Activated CD8-positive, alpha-beta T cell treated with anti-CD3 and anti-CD28 coated beads for 36 hours (primary cell): ENCODE measurements around the gene CCDC192. TPM values are rescaled to one million over a fixed set of nuclear protein-coding genes. Genes with fewer than 3 reads are reported as not detected.

ENCODE experiments used
- ATAC-seq: fragments of 200-7000 bp; cut with Tn5 transposase; one replicate; pipeline ENCODE4 v1.10.0; 2021; ENCODE audit warnings: mild to moderate bottlenecking, moderate library complexity
- CTCF ChIA-PET: fragments of 350-600 bp; sonication (Branson Sonifier 250); formaldehyde crosslinking; loops from one replicate; lab custom pipeline; 2021; ENCODE audit warnings: antibody characterized with exemption; lab: Charles Lee
- POLR2A ChIA-PET: fragments of 350-600 bp; sonication (Branson Sonifier 250); formaldehyde crosslinking; loops from one replicate; lab custom pipeline; 2021; ENCODE audit warnings: antibody characterized with exemption; lab: Charles Lee
- DNase-seq: peaks from one replicate; pipeline ENCODE4 v3.0.0-alpha.2; 2020
- H3K27ac Mint-ChIP-seq: one replicate; pipeline ENCODE4 v1.8.0; 2021; ENCODE audit warnings: mild to moderate bottlenecking, mixed read lengths
- H3K27me3 Mint-ChIP-seq: one replicate; pipeline ENCODE4 v1.8.0; 2021; ENCODE audit warnings: mixed read lengths
- H3K36me3 Mint-ChIP-seq: one replicate; pipeline ENCODE4 v1.8.0; 2021; ENCODE audit warnings: low read depth, mixed read lengths
- H3K4me1 Mint-ChIP-seq: one replicate; pipeline ENCODE4 v1.8.0; 2021; ENCODE audit warnings: low read depth, mixed read lengths
- H3K4me3 Mint-ChIP-seq: one replicate; pipeline ENCODE4 v1.8.0; 2021; ENCODE audit warnings: mild to moderate bottlenecking, moderate library complexity, mixed read lengths
- H3K9me3 Mint-ChIP-seq: one replicate; pipeline ENCODE4 v1.8.0; 2021; ENCODE audit warnings: mixed read lengths
- CTCF ChIP-seq: fragments of 200-600 bp; IDR thresholded peaks from one replicate; pipeline ENCODE4 v1.8.0; 2022; ENCODE audit warnings: antibody characterized with exemption, mild to moderate bottlenecking
- intact Hi-C: fragments of 100-400 bp; cut with micrococcal nuclease; formaldehyde crosslinking; loops from one replicate; pipeline ENCODE4 v1.10.0; 2022
- total RNA-seq, 2 experiments: library from RNA; stranded (reverse); gene quantifications; one replicate each; pipeline ENCODE4 v1.2.3, GENCODE V29; 2021

CCDC192 gene
- total RNA-seq, 2 experiments from 2014 or later = not detected

DNA sequence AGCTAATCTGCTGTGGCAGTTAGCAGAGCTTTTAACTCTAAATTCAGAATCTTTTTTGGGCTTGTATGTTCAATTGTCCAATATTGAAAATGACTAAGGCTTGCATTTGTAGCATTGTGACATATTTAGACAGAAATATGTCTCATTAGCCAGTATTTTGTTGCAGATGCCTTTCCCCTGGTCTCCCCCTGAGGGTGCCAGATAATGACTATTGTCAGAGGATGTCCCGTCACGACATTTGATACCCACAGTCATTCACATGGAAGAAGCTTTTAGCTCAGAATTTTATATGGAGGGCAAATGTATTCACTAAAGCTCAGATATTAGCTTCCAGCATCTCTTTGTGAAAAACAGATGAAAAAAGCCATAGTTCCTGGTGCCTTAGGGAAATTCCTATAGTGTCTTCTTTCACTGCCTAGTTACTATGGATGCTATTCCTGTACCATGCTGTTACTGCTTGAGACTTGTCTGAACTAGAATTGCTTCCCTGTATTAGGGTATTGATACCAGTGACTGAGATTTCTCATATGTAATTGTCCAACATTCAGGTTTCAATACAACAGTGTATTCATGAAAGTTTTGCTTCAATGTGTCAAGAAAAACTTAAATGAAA is 96.2 kb downstream of the CCDC192 start:
- POLR2A ChIA-PET = no interaction called here
- no peak for DNase-seq
- Mint-ChIP-seq H3K9me3 (no peaks in the 10 kb centered on the region), H3K27ac (no peak overlapping the region), H3K4me3 (no peak overlapping the region), H3K27me3 (peaks cover 3% of the 10 kb centered on the region), H3K36me3 (no peaks in the 10 kb centered on the region), H3K4me1 (no peaks in the 10 kb centered on the region)
- TF ChIP-seq CTCF = no peak
- no peak for ATAC-seq
- intact Hi-C loops = no loop called here
- CTCF ChIA-PET = interaction anchor here (1.2 kb wide), 1 partner anchor 10 kb away, joined by 3 read pairs; no protein-coding TSS in a partner anchor

DNA sequence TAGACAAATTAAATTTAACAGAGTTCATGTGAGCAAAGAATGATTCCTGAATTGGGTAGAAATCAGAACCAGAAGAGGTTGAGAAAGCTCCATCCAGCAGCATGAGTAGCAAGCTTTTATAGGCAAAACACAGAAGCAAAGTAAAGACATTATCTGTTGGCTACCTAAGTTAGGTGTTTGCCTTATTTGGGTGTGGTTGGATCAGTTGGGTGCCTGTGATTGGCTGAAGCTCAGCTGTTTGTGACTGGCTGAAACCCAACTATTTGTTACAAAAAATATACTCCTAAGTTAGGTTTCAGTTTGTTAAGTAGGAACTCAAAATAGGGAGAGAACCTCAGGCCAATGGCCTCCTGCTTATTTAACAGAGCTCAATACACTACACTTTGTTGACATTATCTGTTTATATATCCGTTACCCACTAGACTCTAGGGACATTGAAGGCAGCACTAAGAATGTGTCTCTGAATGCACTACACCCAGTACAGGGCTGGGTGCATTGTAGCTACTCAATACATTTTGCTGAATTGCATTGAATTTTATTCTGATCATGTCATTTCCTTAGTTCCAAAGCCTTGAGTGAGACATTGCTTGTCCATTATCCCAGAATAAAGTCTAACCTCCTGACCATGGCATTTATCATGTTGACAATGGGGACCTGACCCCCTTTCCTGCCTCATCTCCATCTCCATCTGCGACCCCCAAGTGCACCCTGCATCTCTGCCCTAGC is 98.7 kb downstream of the CCDC192 start:
- ChIA-PET CTCF (interaction anchor here (0.9 kb wide), 1 partner anchor 48 kb away, joined by 3 read pairs; no protein-coding TSS in a partner anchor), POLR2A (no interaction called here)
- Mint-ChIP-seq H3K4me3 (no peak overlapping the region), H3K27me3 (peaks cover 3% of the 10 kb centered on the region), H3K4me1 (no peaks in the 10 kb centered on the region), H3K27ac (no peak overlapping the region), H3K36me3 (no peaks in the 10 kb centered on the region), H3K9me3 (no peaks in the 10 kb centered on the region)
- ATAC-seq (no peak), DNase-seq (no peak)
- TF ChIP-seq CTCF = no peak
- intact Hi-C loops = no loop called here

- no peak overlapping the region for H3K27ac Mint-ChIP-seq
- ChIA-PET CTCF (no interaction called here), POLR2A (no interaction called here)
- peaks cover 3% of the 10 kb centered on the region for H3K27me3 Mint-ChIP-seq
- ATAC-seq (no peak), DNase-seq (no peak)
- intact Hi-C loops = no loop called here
- H3K4me1 Mint-ChIP-seq = no peaks in the 10 kb centered on the region
- no peak overlapping the region for H3K4me3 Mint-ChIP-seq
- H3K36me3 Mint-ChIP-seq = no peaks in the 10 kb centered on the region
- no peaks in the 10 kb centered on the region for H3K9me3 Mint-ChIP-seq
- no peak for TF ChIP-seq CTCF
These were observed 99.3 kb downstream of the CCDC192 start for GRCh38 chr5:127802477-127802865.

- H3K27ac Mint-ChIP-seq = no peak overlapping the region
- no peaks in the 10 kb centered on the region for H3K36me3 Mint-ChIP-seq
- no peak for ATAC-seq
- intact Hi-C loops = no loop called here
- ChIA-PET CTCF (no interaction called here), POLR2A (no interaction called here)
- peaks cover 4% of the 10 kb centered on the region for H3K27me3 Mint-ChIP-seq
- H3K4me3 Mint-ChIP-seq = no peak overlapping the region
- no peak for DNase-seq
- no peak for TF ChIP-seq CTCF
- no peaks in the 10 kb centered on the region for H3K4me1 Mint-ChIP-seq
- no peaks in the 10 kb centered on the region for H3K9me3 Mint-ChIP-seq
These were observed 101.8 kb downstream of the CCDC192 start for GRCh38 chr5:127804886-127805426.

DNA sequence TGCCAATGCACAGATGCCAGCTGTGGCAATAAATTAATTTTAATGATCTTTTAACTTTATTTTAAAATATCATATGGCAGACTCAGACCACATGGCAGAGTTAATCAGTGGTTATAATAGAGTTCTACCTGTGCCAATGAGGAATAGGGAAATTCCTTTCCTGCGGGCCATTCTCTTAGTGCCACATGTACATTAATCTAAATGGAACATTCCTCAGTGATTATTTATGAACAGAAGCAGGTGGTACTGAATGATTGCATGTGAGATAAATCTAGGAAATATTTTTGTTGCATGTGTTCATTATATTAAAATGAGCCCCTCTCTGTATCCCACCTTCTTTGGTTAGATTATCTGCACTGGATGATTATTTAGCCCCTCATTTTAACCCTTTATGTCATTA is 102.3 kb downstream of the CCDC192 start:
- Mint-ChIP-seq H3K4me3 (no peak overlapping the region), H3K27me3 (peaks cover 7% of the 10 kb centered on the region), H3K27ac (no peak overlapping the region), H3K36me3 (no peaks in the 10 kb centered on the region), H3K9me3 (no peaks in the 10 kb centered on the region), H3K4me1 (no peaks in the 10 kb centered on the region)
- TF ChIP-seq CTCF = no peak
- intact Hi-C loops = no loop called here
- ChIA-PET CTCF (no interaction called here), POLR2A (no interaction called here)
- ATAC-seq (no peak), DNase-seq (no peak)
